Measurements from ENCODE around the gene KIAA1671.

The KIAA1671 gene

DNA sequence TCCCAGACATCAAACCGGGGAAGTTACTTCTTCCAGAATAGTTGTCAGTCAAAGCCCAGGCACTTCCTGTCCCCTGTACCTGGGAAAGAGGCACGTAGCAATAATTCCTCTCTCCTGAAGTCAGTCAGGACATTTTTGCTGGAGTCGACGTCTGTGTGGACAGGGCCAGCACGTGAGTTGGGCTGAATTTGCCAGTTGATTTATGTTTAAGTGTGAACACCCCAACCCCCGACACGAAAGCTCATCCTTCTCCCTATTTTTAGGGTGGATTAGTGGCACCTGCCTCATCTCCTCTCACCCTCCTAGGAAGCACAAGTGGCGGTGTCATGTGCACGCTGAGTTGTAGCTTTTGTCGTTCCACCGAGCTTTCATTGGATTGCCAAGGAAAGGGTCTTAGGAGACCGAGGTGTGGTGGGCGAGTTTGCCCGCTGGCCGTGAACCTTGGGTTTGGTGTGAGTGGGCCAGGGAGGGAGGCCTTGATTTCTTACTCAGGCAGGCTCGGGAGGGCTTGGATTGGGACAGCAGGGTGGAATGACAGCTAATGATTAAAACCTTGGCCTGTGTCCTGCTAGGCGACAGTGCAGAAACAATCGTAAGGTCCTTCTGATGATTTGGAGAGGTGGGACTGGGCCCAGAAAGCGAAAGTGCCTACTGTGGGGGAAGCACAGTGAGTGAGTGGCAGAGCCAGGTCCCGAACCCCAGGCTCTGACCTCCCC, 160.2 kb downstream of the KIAA1671 start:
- Histone ChIP-seq H4K20me1 (peaks cover 0 to 19% (median 0%) of the 10 kb centered on the region in 11 experiments; a peak in 3 of 22 replicates), H3K36me3 (no peaks in the 10 kb centered on the region), H3K9ac (0 out of 22 replicates have a peak overlapping the region, but pooled peaks of 1 of the 11 experiments have one; percentile 6), H3K4me3 (no peak overlapping the region), H3K27ac (no peak overlapping the region), H3K9me3 (replicated peaks in 1 of 11) (peaks cover 0 to 5% (median 0%) of the 10 kb centered on the region in 11 experiments; a peak in 1 of 22 replicates), H3K27me3 (peaks cover 13 to 30% (median 21%) of the 10 kb centered on the region in 11 experiments; a peak in 21 of 22 replicates), H3K4me1 (peaks cover 4 to 51% (median 34%) of the 10 kb centered on the region in 10 experiments), H3K4me2 (peak overlapping the region in 8 of 11 experiments; percentile 90 to 100 (median 98); a peak in 14 of 22 replicates)
- no peak for TF ChIP-seq Cebpa-rat (IDR thresholded peaks at IDR 0.05)

- Histone ChIP-seq H3K4me3 (no peak overlapping the region), H3K9me3 (replicated peaks in 1 of 11) (peaks cover 0 to 5% (median 0%) of the 10 kb centered on the region in 11 experiments; a peak in 1 of 22 replicates), H4K20me1 (peaks cover 0 to 19% (median 0%) of the 10 kb centered on the region in 11 experiments; a peak in 3 of 22 replicates), H3K4me1 (peaks cover 4 to 51% (median 34%) of the 10 kb centered on the region in 10 experiments), H3K9ac (0 out of 22 replicates have a peak overlapping the region, but pooled peaks of 2 of the 11 experiments have one; percentile 6 to 12), H3K4me2 (peak overlapping the region in 7 of 11 experiments; percentile 1 to 100 (median 30); a peak in 7 of 22 replicates), H3K27ac (no peak overlapping the region), H3K27me3 (peaks cover 13 to 30% (median 21%) of the 10 kb centered on the region in 11 experiments; a peak in 21 of 22 replicates), H3K36me3 (no peaks in the 10 kb centered on the region)
- TF ChIP-seq Cebpa-rat (IDR thresholded peaks at IDR 0.05), result no peak
Observed at GRCh38 chr22:25113316-25113721, 160.8 kb downstream of the KIAA1671 start.

DNA sequence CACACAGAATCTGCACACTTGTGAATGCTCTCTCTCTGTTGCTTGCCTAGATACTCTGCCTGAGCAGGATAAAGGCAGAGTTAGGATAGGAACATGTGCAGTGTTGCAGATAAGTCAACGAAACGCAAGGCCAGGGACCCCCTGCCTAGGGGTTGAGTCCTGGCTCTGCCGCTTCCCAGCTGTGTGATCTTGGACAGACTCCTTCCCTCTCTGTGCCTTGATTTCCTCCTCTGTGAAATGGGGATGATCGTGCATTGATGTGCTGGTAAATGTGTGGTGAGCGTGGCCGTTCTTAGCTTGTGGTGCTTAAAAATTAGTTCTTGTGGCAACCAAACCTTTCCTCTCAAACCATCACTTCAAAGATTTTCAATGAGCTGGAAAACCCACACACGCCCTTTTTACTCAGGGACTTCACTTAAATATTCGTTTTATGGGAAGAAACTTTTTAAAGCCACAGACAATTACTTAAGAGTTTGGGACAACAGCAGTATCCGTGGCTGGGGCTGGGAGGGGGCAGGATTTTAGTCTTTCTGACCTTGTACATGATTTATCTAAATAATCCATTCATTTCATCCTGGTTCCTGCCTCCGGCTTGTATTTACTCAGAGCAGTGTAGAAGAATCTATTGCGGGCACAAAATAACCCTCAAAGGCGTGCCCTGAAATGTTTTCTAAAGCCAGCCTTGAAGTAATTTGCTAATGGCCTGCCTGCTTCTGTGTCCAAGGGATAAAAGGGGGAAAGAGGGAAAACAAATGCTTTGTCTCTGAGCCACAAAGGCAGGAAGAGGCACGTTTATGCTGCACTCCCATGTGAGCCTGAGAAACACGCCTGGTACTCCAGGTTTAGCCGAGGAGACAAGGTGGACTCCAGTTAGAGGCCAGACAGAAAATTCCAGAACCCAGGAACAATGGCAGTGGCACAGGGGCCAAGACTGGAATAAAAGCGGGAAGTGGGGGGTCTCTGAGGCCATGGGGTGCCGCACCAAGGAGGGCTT, 162.2 kb downstream of the KIAA1671 start:
- H3K9ac ChIP-seq, result no peak overlapping the region
- peaks cover 13 to 30% (median 21%) of the 10 kb centered on the region in 11 experiments; a peak in 21 of 22 replicates for H3K27me3 ChIP-seq
- H3K9me3 ChIP-seq (replicated peaks in 1 of 11), result no peaks in the 10 kb centered on the region
- no peak overlapping the region for H3K27ac ChIP-seq
- peaks cover 0 to 19% (median 0%) of the 10 kb centered on the region in 11 experiments; a peak in 3 of 22 replicates for H4K20me1 ChIP-seq
- no peak for TF ChIP-seq Cebpa-rat (IDR thresholded peaks at IDR 0.05)
- H3K36me3 ChIP-seq, result no peaks in the 10 kb centered on the region
- H3K4me3 ChIP-seq, result no peak overlapping the region
- peak overlapping the region in 5 of 11 experiments; percentile 3 to 97 (median 18); a peak in 7 of 22 replicates for H3K4me2 ChIP-seq
- peaks cover 4 to 55% (median 36%) of the 10 kb centered on the region in 10 experiments for H3K4me1 ChIP-seq

GRCh38 chr22:25119609-25120008, 167.1 kb downstream of the KIAA1671 start:
- Histone ChIP-seq H3K4me3 (no peak overlapping the region), H3K36me3 (no peaks in the 10 kb centered on the region), H3K4me2 (peak overlapping the region in 8 of 11 experiments; percentile 52 to 73 (median 62); a peak in 15 of 22 replicates), H3K4me1 (peaks cover 9 to 31% (median 22%) of the 10 kb centered on the region in 10 experiments), H3K9me3 (replicated peaks in 1 of 11) (peaks cover 0 to 7% (median 0%) of the 10 kb centered on the region in 11 experiments; a peak in 5 of 22 replicates), H3K9ac (no peak overlapping the region), H3K27ac (no peak overlapping the region), H4K20me1 (no peaks in the 10 kb centered on the region), H3K27me3 (no peaks in the 10 kb centered on the region)
- no peak for TF ChIP-seq Cebpa-rat (IDR thresholded peaks at IDR 0.05)

- H3K27ac ChIP-seq, result no peak overlapping the region; a peak in 1 of 22 replicates
Observed at GRCh38 chr22:25120093-25120561, 167.6 kb downstream of the KIAA1671 start.

DNA sequence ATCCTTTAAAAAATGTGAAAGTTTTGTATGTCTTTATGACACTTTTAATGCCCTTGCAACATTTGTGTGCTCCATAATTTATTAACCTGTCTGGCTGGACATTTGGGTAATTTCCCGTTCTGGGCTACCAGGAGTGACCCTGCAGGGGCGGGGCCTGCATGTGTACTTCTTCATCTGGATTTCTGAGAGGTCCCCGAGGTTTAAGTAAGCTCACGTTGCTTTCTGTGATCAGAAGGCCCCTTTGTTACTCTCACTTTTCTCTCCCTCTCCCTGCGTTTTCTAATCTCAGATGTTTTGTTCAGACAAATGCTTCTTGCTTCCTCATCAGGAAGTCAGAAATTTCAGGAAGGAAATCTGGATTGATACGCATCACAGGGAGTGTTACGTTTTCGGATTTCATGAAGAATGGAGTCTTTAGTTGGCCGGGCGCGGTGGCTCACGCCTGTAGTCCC, 168.3 kb downstream of the KIAA1671 start:
- H3K4me3 ChIP-seq, result no peak overlapping the region
- H3K9ac ChIP-seq, result peak overlapping the region in 2 of 11 experiments; percentile 19 to 37; a peak in 2 of 22 replicates
- peak overlapping the region; percentile 46 to 73 (median 62); a peak in 21 of 22 replicates for H3K4me2 ChIP-seq
- H3K27me3 ChIP-seq, result no peaks in the 10 kb centered on the region
- peak overlapping the region in 1 of 11 experiments; percentile 8; a peak in 1 of 22 replicates for H3K27ac ChIP-seq
- peaks cover 9 to 24% (median 22%) of the 10 kb centered on the region in 10 experiments for H3K4me1 ChIP-seq
- TF ChIP-seq Cebpa-rat (IDR thresholded peaks at IDR 0.05), result no peak
- H3K9me3 ChIP-seq (replicated peaks in 1 of 11), result peaks cover 0 to 7% (median 0%) of the 10 kb centered on the region in 11 experiments; a peak in 5 of 22 replicates
- H4K20me1 ChIP-seq, result no peaks in the 10 kb centered on the region
- no peaks in the 10 kb centered on the region for H3K36me3 ChIP-seq

More at GRCh38 chr22:25120093-25120561, 167.6 kb downstream of the KIAA1671 start:
- Histone ChIP-seq H3K4me2 (peak overlapping the region; percentile 46 to 73 (median 62); a peak in 18 of 22 replicates), H3K27me3 (no peaks in the 10 kb centered on the region), H3K36me3 (no peaks in the 10 kb centered on the region), H3K4me1 (peaks cover 9 to 26% (median 22%) of the 10 kb centered on the region in 10 experiments), H4K20me1 (no peaks in the 10 kb centered on the region), H3K9ac (no peak overlapping the region), H3K4me3 (no peak overlapping the region), H3K9me3 (replicated peaks in 1 of 11) (peaks cover 0 to 7% (median 0%) of the 10 kb centered on the region in 11 experiments; a peak in 5 of 22 replicates)
- no peak for TF ChIP-seq Cebpa-rat (IDR thresholded peaks at IDR 0.05)

DNA sequence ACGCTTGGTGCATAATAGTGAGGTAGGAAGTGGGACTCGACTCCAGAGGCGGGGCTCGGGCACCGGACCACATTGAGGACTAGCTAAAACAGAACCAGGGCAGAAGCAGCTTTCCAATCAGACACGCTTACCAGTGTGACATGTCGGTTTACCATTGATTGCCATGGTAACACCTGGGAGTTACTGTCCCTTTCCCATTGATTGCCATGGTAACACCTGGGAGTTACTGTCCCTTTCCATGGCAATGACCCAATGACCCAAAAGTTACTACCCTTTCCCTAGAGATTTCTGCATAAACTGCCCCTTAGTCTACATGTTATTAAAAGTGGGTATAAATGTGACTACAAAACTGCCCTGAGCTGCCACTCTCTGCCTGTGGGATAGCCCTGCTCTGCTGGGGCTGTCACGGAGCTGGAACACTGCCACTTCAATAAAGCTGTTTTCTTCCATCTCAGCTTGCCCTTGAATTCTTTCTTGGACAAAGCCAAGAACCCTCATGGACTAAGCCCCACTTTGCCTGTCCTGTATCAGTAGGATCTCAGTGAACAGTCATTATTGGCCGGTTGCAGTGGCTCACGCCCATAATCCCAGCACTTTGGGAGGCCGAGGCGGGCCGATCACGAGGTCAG, 169.7 kb downstream of the KIAA1671 start:
- Histone ChIP-seq H3K9ac (no peak overlapping the region), H3K4me1 (peaks cover 9 to 24% (median 22%) of the 10 kb centered on the region in 10 experiments), H4K20me1 (no peaks in the 10 kb centered on the region), H3K4me2 (no peak overlapping the region), H3K27ac (no peak overlapping the region), H3K4me3 (no peak overlapping the region), H3K27me3 (no peaks in the 10 kb centered on the region), H3K9me3 (replicated peaks in 1 of 11) (peaks cover 0 to 7% (median 0%) of the 10 kb centered on the region in 11 experiments; a peak in 5 of 22 replicates), H3K36me3 (no peaks in the 10 kb centered on the region)
- no peak for TF ChIP-seq Cebpa-rat (IDR thresholded peaks at IDR 0.05)

- Histone ChIP-seq H3K36me3 (no peaks in the 10 kb centered on the region), H3K9ac (no peak overlapping the region), H3K4me3 (no peak overlapping the region), H3K27ac (no peak overlapping the region), H3K4me2 (no peak overlapping the region), H3K4me1 (peaks cover 9 to 24% (median 22%) of the 10 kb centered on the region in 10 experiments), H3K27me3 (no peaks in the 10 kb centered on the region), H4K20me1 (no peaks in the 10 kb centered on the region), H3K9me3 (replicated peaks in 1 of 11) (peaks cover 0 to 7% (median 0%) of the 10 kb centered on the region in 11 experiments; a peak in 5 of 22 replicates)
- TF ChIP-seq Cebpa-rat (IDR thresholded peaks at IDR 0.05), result no peak
Observed at GRCh38 chr22:25123677-25124076, 171.2 kb downstream of the KIAA1671 start.
